Stimulated activated naive CD8-positive, alpha-beta T cell treated with anti-CD3 and anti-CD28 coated beads, Interleukin-15, Interleukin-2, amounts not matched to agents 100 U/mL and 50 U/mL, for 24 hours (primary cell): ENCODE results near the gene CAMK4.
"Not testable (repeated sequence)": the region's sequence is repeated elsewhere in the genome, so short reads cannot be mapped to it uniquely, and the experiment has no call there.

Experiments used
- ATAC-seq: fragments of 150-1000 bp; cut with Tn5 transposase; one replicate; pipeline ENCODE4 v1.10.0; 2021
- DNase-seq: peaks from one replicate; pipeline ENCODE4 v3.0.0; 2021

The CAMK4 gene

GRCh38 chr5:111256128-111256527 is 31.9 kb downstream of the CAMK4 start:
- ATAC-seq (peak; percentile 62), DNase-seq (no peak)

- not testable (repeated sequence) for ATAC-seq, DNase-seq
Measured at GRCh38 chr5:111257610-111258009, 33.4 kb downstream of the CAMK4 start.

- ATAC-seq: no peak
- no peak for DNase-seq
Measured at GRCh38 chr5:111259636-111260035, 35.5 kb downstream of the CAMK4 start.

GRCh38 chr5:111261610-111262009 is 37.4 kb downstream of the CAMK4 start:
- ATAC-seq: peak; percentile 76
- no peak for DNase-seq

GRCh38 chr5:111262153-111262552 is 38.0 kb downstream of the CAMK4 start:
- no peak for DNase-seq
- peak; percentile 63 for ATAC-seq

GRCh38 chr5:111262815-111263214 is 38.6 kb downstream of the CAMK4 start:
- ATAC-seq (peak; percentile 38), DNase-seq (no peak)

- ATAC-seq: no peak
Measured at GRCh38 chr5:111266491-111266890, 42.3 kb downstream of the CAMK4 start.

GRCh38 chr5:111268300-111268699 is 44.1 kb downstream of the CAMK4 start:
- no peak for DNase-seq
- no peak for ATAC-seq

More at GRCh38 chr5:111266491-111266890, 42.3 kb downstream of the CAMK4 start:
- no peak for DNase-seq

GRCh38 chr5:111271885-111272284 is 47.7 kb downstream of the CAMK4 start:
- ATAC-seq (peak; percentile 69), DNase-seq (no peak)

GRCh38 chr5:111277061-111277460 is 52.9 kb downstream of the CAMK4 start:
- DNase-seq (no peak), ATAC-seq (no peak)

GRCh38 chr5:111278858-111279504 is 54.8 kb downstream of the CAMK4 start:
- peak; percentile 96 for ATAC-seq
- peak; percentile 87 for DNase-seq

- no peak for DNase-seq
Measured at GRCh38 chr5:111280282-111280951, 56.2 kb downstream of the CAMK4 start.

GRCh38 chr5:111282798-111283197 is 58.6 kb downstream of the CAMK4 start:
- no peak for DNase-seq
- no peak for ATAC-seq

More at GRCh38 chr5:111280282-111280951, 56.2 kb downstream of the CAMK4 start:
- ATAC-seq: no peak

- no peak for DNase-seq
- no peak for ATAC-seq
Measured at GRCh38 chr5:111284825-111285224, 60.6 kb downstream of the CAMK4 start.

GRCh38 chr5:111294551-111294950 is 70.4 kb downstream of the CAMK4 start:
- DNase-seq (no peak), ATAC-seq (no peak)

- no peak for ATAC-seq
- DNase-seq: no peak
Measured at GRCh38 chr5:111295649-111296048, 71.5 kb downstream of the CAMK4 start.

GRCh38 chr5:111296570-111296969 is 72.4 kb downstream of the CAMK4 start:
- ATAC-seq (no peak), DNase-seq (no peak)

GRCh38 chr5:111299067-111299481 is 74.9 kb downstream of the CAMK4 start:
- ATAC-seq: no peak
- DNase-seq: no peak

GRCh38 chr5:111299831-111300432 is 75.7 kb downstream of the CAMK4 start:
- DNase-seq: no peak
- ATAC-seq: peak; percentile 86

GRCh38 chr5:111301264-111301663 is 77.1 kb downstream of the CAMK4 start:
- DNase-seq (no peak), ATAC-seq (no peak)

GRCh38 chr5:111302043-111302442 is 77.9 kb downstream of the CAMK4 start:
- not testable (repeated sequence) for DNase-seq, ATAC-seq

GRCh38 chr5:111308951-111309350 is 84.8 kb downstream of the CAMK4 start:
- ATAC-seq (no peak), DNase-seq (no peak)

GRCh38 chr5:111309384-111309783 is 85.2 kb downstream of the CAMK4 start:
- DNase-seq (no peak), ATAC-seq (no peak)
